Left ventricle myocardium inferior (tissue), 1 donor: ENCODE data around the gene PCNT. TPM values are rescaled to one million over a fixed set of nuclear protein-coding genes. Genes with fewer than 3 reads are reported as not detected.

ENCODE experiments used
- DNase-seq: peaks from one replicate; pipeline ENCODE4 v3.0.0-alpha.2; 2020
- H3K27ac ChIP-seq: fragments of 200-600 bp; replicated peaks from 2 replicates; pipeline ENCODE4 v1.8.0; 2021
- H3K27me3 ChIP-seq: fragments of 200-600 bp; 2 replicates; pipeline ENCODE4 v1.8.0; 2021; ENCODE audit warnings: low read depth
- H3K36me3 ChIP-seq: fragments of 200-600 bp; 2 replicates; pipeline ENCODE4 v1.8.0; 2021
- H3K4me1 ChIP-seq: fragments of 200-600 bp; 2 replicates; pipeline ENCODE4 v1.8.0; 2021
- H3K4me3 ChIP-seq: fragments of 200-600 bp; 2 replicates; pipeline ENCODE4 v1.8.0; 2021; ENCODE audit warnings: mild to moderate bottlenecking, moderate library complexity
- H3K9me3 ChIP-seq: fragments of 200-600 bp; replicated peaks from 2 replicates; pipeline ENCODE4 v1.8.0; 2021
- CTCF ChIP-seq: fragments of 200-600 bp; IDR thresholded peaks from 2 replicates; pipeline ENCODE4 v1.8.0; 2021; ENCODE audit warnings: antibody characterized with exemption, mild to moderate bottlenecking, borderline replicate concordance
- intact Hi-C: fragments of 100-400 bp; cut with micrococcal nuclease; formaldehyde crosslinking; loops from one replicate; pipeline ENCODE4 v1.11.0; 2022
- total RNA-seq: library from RNA; stranded (reverse); fragmentation: NEBNext Ultra II Directional; extraction: Animal tissue kit (Norgen Biotek cat#: 25700); gene quantifications from one replicate; pipeline ENCODE4 v1.2.1, GENCODE V29; 2021
- donor health status: DM: no; HTN: yes; CAD: no; lungs with severe emphysema.

PCNT gene
- total RNA-seq, 1 donor from 2014 or later: 36.3 TPM

DNA sequence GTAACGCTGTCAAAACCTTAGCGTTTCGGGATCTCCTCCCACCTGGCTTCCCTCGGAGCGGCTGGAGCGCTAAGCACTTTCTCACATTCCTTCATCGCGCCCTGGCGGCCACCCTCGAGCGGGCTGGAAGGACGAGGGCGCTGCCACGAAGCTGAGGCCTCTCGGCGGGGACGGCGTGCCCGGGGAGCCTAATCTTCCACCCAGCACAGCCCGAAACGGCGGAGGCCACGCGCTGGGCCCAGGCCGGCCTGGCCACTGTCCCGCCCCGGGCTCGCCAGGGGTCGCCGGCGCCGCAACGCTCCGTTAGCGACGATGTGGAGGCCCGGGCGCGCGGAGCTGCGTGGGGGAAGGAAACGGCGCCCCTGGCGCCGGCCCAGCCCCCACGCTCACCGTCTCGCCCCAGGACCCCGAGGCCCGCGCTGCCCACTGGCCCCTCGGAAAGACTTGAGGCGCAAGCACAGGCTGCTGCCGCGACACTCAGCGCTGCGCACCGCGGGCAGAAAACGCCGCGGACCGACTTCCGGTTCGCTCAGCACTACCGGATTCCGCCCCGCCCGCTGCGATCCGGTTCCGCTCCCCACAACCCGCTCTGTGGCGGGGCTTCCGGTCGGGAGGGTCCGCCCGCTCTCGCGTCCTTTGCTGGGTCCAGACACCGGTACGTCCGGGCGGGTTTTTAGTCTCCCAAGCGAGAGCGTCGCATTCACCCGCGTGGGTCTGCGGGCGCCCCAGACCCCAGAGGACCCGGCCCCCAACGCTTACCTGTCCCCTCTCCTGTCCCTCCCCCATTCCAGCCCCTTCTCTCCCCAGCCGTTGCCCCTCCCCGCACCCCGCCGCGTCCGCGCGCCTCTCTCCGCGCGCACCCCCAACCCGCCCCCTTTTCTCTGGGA is 38.0 kb upstream of the PCNT start, which contains the start of gene YBEY:
Gene YBEY (plus strand): TSS at position 582 of the 887 bp plus-strand sequence. CDS start 572 bp downstream, outside the sequence.
- peaks cover 47% of the 10 kb centered on the region for H3K36me3 ChIP-seq
- intact Hi-C loops: no loop called here
- peak within 1 kb of the TSS; percentile 96 for H3K27ac ChIP-seq
- peak within 1 kb of the TSS; percentile 84 for H3K4me3 ChIP-seq
- H3K4me1 ChIP-seq: peaks cover 72% of the 10 kb centered on the region
- no peaks in the 10 kb centered on the region for H3K9me3 ChIP-seq
- DNase-seq: peak; percentile 92
- peak; percentile 58 for TF ChIP-seq CTCF
- H3K27me3 ChIP-seq: no peaks in the 10 kb centered on the region

GRCh38 chr21:46286648-46287002 is 37.3 kb upstream of the PCNT start:
- Histone ChIP-seq H3K4me3 (peak overlapping the region; percentile 84), H3K27me3 (no peaks in the 10 kb centered on the region), H3K9me3 (no peaks in the 10 kb centered on the region), H3K27ac (peak overlapping the region; percentile 96), H3K36me3 (peaks cover 47% of the 10 kb centered on the region), H3K4me1 (peaks cover 66% of the 10 kb centered on the region)
- intact Hi-C loops: no loop called here
- TF ChIP-seq CTCF: no peak
- no peak for DNase-seq

- Histone ChIP-seq H3K27me3 (no peaks in the 10 kb centered on the region), H3K4me3 (peak overlapping the region; percentile 84), H3K27ac (peak overlapping the region; percentile 96), H3K9me3 (no peaks in the 10 kb centered on the region), H3K36me3 (peaks cover 45% of the 10 kb centered on the region), H3K4me1 (peaks cover 56% of the 10 kb centered on the region)
- no peak for DNase-seq
- no peak for TF ChIP-seq CTCF
- intact Hi-C loops: no loop called here
These were observed 36.4 kb upstream of the PCNT start for GRCh38 chr21:46287541-46287940.

DNA sequence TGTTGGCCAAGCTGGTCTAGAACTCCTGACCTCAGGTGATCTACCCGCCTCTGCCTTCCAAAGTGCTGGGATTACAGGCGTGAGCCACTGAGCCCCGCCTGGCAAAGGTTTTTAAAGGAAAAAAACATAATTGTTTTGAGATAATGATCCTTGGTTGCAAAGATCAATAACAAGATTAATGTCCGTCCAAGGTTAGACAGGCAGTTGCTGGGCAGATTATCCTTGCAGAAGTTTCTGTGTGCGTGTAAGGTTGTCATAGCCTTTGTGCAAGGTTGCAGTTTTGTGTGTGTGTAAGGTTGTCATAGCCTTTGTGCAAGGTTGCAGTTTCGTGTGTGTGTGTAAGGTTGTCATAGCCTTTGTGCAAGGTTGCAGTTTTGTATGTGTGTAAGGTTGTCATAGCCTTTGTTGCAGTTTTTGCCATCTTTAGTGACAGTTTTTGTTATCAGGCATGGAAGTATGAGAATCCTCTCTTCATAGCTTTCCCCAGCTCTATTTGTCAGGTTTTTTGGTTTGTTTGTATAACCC is 34.2 kb upstream of the PCNT start:
- no peaks in the 10 kb centered on the region for H3K9me3 ChIP-seq
- H3K4me1 ChIP-seq: peaks cover 36% of the 10 kb centered on the region
- H3K4me3 ChIP-seq: no peak overlapping the region
- H3K27me3 ChIP-seq: no peaks in the 10 kb centered on the region
- peaks cover 26% of the 10 kb centered on the region for H3K36me3 ChIP-seq
- no peak for DNase-seq
- no peak for TF ChIP-seq CTCF
- intact Hi-C loops: no loop called here
- no peak overlapping the region for H3K27ac ChIP-seq

DNA sequence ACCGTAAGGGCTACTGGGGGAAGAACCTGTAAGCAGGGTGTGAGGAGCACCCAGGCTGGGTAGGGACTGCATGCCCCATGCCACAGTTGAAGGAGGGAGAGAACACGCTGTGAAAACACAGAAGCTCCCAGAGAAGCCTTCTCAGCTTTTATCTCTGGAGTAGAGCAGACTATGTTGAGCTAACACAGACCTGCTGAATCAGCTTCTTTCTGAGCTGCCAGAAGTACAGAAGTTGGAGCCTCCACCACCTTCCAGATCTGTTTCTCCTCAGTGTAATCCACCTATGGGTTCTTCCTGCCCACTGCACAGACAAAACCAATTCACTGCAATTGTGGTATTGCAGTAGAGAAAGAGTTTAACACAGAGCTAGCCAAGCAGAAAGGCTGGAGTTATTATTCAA is 32.4 kb upstream of the PCNT start:
- Histone ChIP-seq H3K27ac (no peak overlapping the region), H3K4me3 (no peak overlapping the region), H3K4me1 (peaks cover 40% of the 10 kb centered on the region), H3K9me3 (no peaks in the 10 kb centered on the region), H3K27me3 (no peaks in the 10 kb centered on the region), H3K36me3 (peaks cover 26% of the 10 kb centered on the region)
- DNase-seq: no peak
- intact Hi-C loops: no loop called here
- no peak for TF ChIP-seq CTCF
